ENCODE results near the gene BICDL2. TPM values are rescaled to one million over a fixed set of nuclear protein-coding genes. Genes with fewer than 3 reads are reported as not detected.
"Not testable (repeated sequence)": the region's sequence is repeated elsewhere in the genome, so short reads cannot be mapped to it uniquely, and the experiment has no call there.

BICDL2 gene
- not detected for total RNA-seq
- long read RNA-seq, partial matches to known transcripts, result 0 of 2 reads
- long read RNA-seq, other reads (novel, unspliced or antisense), result 2 of 2 reads

- DNase-seq, result no peak
- ATAC-seq (ENCODE audit: poor library complexity), result peak; percentile 34
- intact Hi-C loops (cut with DNase I), result no loop called here
Observed at GRCh38 chr16:3036726-3037315, at the start of gene BICDL2. TSS of gene BICDL2 (minus strand) at chr16:3036944. CDS start at chr16:3035496, 1,448 bp downstream.

GRCh38 chr16:3085868-3086595 lies 49.3 kb upstream of the BICDL2 start:
- intact Hi-C loops (cut with DNase I), result no loop called here
- DNase-seq (peak; percentile 3), ATAC-seq (ENCODE audit: poor library complexity) (no peak)

GRCh38 chr16:3084969-3085670 lies 48.4 kb upstream of the BICDL2 start:
- intact Hi-C loops (cut with DNase I), result no loop called here

GRCh38 chr16:3084491-3084890 lies 47.7 kb upstream of the BICDL2 start:
- no peak for ATAC-seq (ENCODE audit: poor library complexity)
- no peak for DNase-seq
- intact Hi-C loops (cut with DNase I), result no loop called here

More at GRCh38 chr16:3084969-3085670, 48.4 kb upstream of the BICDL2 start:
- ATAC-seq (ENCODE audit: poor library complexity) (no peak), DNase-seq (no peak)

- ATAC-seq (ENCODE audit: poor library complexity); intact Hi-C loops (cut with DNase I): not testable (repeated sequence)
- peak; percentile 2 for DNase-seq
Observed at GRCh38 chr16:3083408-3083807, 46.7 kb upstream of the BICDL2 start.

- DNase-seq; intact Hi-C loops (cut with DNase I); ATAC-seq (ENCODE audit: poor library complexity): not testable (repeated sequence)
Observed at GRCh38 chr16:3081957-3082356, 45.2 kb upstream of the BICDL2 start.

GRCh38 chr16:3080024-3080423 lies 43.3 kb upstream of the BICDL2 start:
- ATAC-seq (ENCODE audit: poor library complexity) (no peak), DNase-seq (peak; percentile 7)
- intact Hi-C loops (cut with DNase I), result no loop called here

GRCh38 chr16:3076577-3076976 lies 39.8 kb upstream of the BICDL2 start:
- ATAC-seq (ENCODE audit: poor library complexity), result no peak
- intact Hi-C loops (cut with DNase I), result no loop called here
- peak; percentile 23 for DNase-seq

GRCh38 chr16:3075946-3076345 lies 39.2 kb upstream of the BICDL2 start:
- intact Hi-C loops (cut with DNase I); ATAC-seq (ENCODE audit: poor library complexity); DNase-seq: not testable (repeated sequence)

- ATAC-seq (ENCODE audit: poor library complexity) (peak; percentile 74), DNase-seq (peak; percentile 79)
- intact Hi-C loops (cut with DNase I), result no loop called here
Observed at GRCh38 chr16:3075523-3075915, 38.8 kb upstream of the BICDL2 start.

GRCh38 chr16:3074860-3075522 lies 38.2 kb upstream of the BICDL2 start:
- ATAC-seq (ENCODE audit: poor library complexity) (peak; percentile 61), DNase-seq (peak; percentile 64)
- intact Hi-C loops (cut with DNase I), result no loop called here

- peak; percentile 11 for DNase-seq
- intact Hi-C loops (cut with DNase I), result no loop called here
- no peak for ATAC-seq (ENCODE audit: poor library complexity)
Observed at GRCh38 chr16:3073448-3073847, 36.7 kb upstream of the BICDL2 start.

- DNase-seq, result peak; percentile 32
- ATAC-seq (ENCODE audit: poor library complexity); intact Hi-C loops (cut with DNase I): not testable (repeated sequence)
Observed at GRCh38 chr16:3072576-3073263, 36.0 kb upstream of the BICDL2 start.

- ATAC-seq (ENCODE audit: poor library complexity); intact Hi-C loops (cut with DNase I): not testable (repeated sequence)
- peak; percentile 23 for DNase-seq
Observed at GRCh38 chr16:3072148-3072547, 35.4 kb upstream of the BICDL2 start.

GRCh38 chr16:3071655-3072054 lies 34.9 kb upstream of the BICDL2 start:
- intact Hi-C loops (cut with DNase I), result no loop called here
- no peak for ATAC-seq (ENCODE audit: poor library complexity)

GRCh38 chr16:3070608-3071111 lies 33.9 kb upstream of the BICDL2 start:
- DNase-seq (peak; percentile 19), ATAC-seq (ENCODE audit: poor library complexity) (no peak)
- intact Hi-C loops (cut with DNase I), result no loop called here

More at GRCh38 chr16:3071655-3072054, 34.9 kb upstream of the BICDL2 start:
- DNase-seq, result peak; percentile 6

- ATAC-seq (ENCODE audit: poor library complexity); intact Hi-C loops (cut with DNase I): not testable (repeated sequence)
Observed at GRCh38 chr16:3069146-3069545, 32.4 kb upstream of the BICDL2 start.

GRCh38 chr16:3068487-3068886 lies 31.7 kb upstream of the BICDL2 start:
- intact Hi-C loops (cut with DNase I), result no loop called here
- ATAC-seq (ENCODE audit: poor library complexity) (no peak), DNase-seq (no peak)

More at GRCh38 chr16:3069146-3069545, 32.4 kb upstream of the BICDL2 start:
- DNase-seq, result peak; percentile 27

Data from Right ventricle myocardium superior (tissue), 1 donor.